ENCODE results near the gene ZFP92. TPM values are rescaled to one million over a fixed set of nuclear protein-coding genes. Genes with fewer than 3 reads are reported as not detected.

Gene ZFP92
- total RNA-seq, 3 donors from 2014 or later, result 0.17 to 1.6 (median 0.22) TPM

- no peak overlapping the region for H3K4me3 ChIP-seq
- intact Hi-C loops (cut with DNase I, micrococcal nuclease), result no loop called here
- no peak for TF ChIP-seq CTCF (IDR thresholded peaks at IDR 0.05)
- DNase-seq (no peak), ATAC-seq (no peak)
- H3K9me3 ChIP-seq, result no peaks in the 10 kb centered on the region
- H3K4me1 ChIP-seq (ENCODE audit: low read depth), result no peaks in the 10 kb centered on the region
- H3K36me3 ChIP-seq (ENCODE audit: low read depth), result no peaks in the 10 kb centered on the region
Observed at GRCh38 chrX:153446636-153446936, 35.3 kb downstream of the ZFP92 start.

DNA sequence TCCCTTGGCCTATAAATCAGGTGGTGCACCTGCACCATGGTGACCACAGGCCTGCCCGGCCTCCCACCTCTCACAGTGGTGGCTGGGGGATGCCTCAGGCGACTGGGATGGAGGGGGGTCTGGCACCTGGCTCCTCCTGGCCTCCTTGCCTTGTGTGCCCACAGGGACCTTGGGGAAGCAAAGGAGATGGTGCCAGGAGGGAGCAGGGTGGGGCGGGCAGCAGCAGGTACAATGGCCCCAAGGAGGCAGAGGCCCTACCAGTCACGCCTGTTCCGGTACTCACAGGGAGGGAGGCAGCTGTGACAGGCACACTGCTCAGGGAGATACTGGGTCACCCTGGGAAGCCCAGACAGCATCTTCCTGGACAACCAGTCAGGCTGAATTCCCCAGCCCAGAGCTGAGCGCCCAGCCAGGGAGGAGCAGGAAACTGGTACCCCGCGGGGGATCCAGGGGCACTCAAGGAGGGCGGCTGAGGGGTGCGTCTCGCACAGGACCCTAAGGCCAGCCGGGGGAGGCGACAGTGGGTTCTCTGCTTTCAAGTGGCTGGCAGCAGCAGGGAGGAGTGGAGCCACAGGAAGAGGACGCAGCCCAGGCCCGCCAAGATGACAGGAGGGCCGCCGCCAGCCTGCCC, 35.8 kb downstream of the ZFP92 start:
- no peaks in the 10 kb centered on the region for H3K9me3 ChIP-seq
- no peaks in the 10 kb centered on the region for H3K36me3 ChIP-seq (ENCODE audit: low read depth)
- no peaks in the 10 kb centered on the region for H3K4me1 ChIP-seq (ENCODE audit: low read depth)
- intact Hi-C loops (cut with DNase I, micrococcal nuclease), result no loop called here
- no peak overlapping the region for H3K4me3 ChIP-seq
- TF ChIP-seq CTCF (IDR thresholded peaks at IDR 0.05), result no peak
- DNase-seq (no peak), ATAC-seq (no peak)

DNA sequence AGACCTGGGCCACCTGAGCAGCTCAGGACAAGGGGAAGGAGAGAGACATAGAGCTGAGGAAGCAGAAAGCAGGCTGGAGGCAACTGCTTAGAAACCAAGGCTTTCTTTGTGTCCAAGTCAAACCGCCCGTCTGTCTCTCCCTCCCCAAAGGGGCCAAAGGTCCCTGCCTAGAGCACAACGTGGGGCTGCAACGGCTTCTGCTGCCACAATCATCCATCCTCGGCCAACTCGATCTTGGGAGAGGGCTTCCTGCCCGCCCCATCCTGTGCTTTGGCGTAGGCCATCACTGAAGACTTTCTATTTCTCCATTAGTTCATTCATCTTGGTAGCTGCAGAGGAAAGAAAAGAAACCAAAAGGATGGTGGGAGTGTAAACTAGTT, 36.3 kb downstream of the ZFP92 start:
- intact Hi-C loops (cut with DNase I, micrococcal nuclease), result no loop called here
- no peak for TF ChIP-seq CTCF (IDR thresholded peaks at IDR 0.05)
- no peak for ATAC-seq
- Histone ChIP-seq H3K9me3 (no peaks in the 10 kb centered on the region), H3K36me3 (ENCODE audit: low read depth) (no peaks in the 10 kb centered on the region), H3K4me1 (ENCODE audit: low read depth) (no peaks in the 10 kb centered on the region), H3K4me3 (no peak overlapping the region)
- DNase-seq, result no peak

- intact Hi-C loops (cut with DNase I, micrococcal nuclease), result no loop called here
- Histone ChIP-seq H3K9me3 (no peaks in the 10 kb centered on the region), H3K4me1 (ENCODE audit: low read depth) (no peaks in the 10 kb centered on the region), H3K36me3 (ENCODE audit: low read depth) (no peaks in the 10 kb centered on the region), H3K4me3 (no peak overlapping the region)
- no peak for TF ChIP-seq CTCF (IDR thresholded peaks at IDR 0.05)
- no peak for DNase-seq
- no peak for ATAC-seq
Observed at GRCh38 chrX:153448556-153449367, 37.5 kb downstream of the ZFP92 start.

DNA sequence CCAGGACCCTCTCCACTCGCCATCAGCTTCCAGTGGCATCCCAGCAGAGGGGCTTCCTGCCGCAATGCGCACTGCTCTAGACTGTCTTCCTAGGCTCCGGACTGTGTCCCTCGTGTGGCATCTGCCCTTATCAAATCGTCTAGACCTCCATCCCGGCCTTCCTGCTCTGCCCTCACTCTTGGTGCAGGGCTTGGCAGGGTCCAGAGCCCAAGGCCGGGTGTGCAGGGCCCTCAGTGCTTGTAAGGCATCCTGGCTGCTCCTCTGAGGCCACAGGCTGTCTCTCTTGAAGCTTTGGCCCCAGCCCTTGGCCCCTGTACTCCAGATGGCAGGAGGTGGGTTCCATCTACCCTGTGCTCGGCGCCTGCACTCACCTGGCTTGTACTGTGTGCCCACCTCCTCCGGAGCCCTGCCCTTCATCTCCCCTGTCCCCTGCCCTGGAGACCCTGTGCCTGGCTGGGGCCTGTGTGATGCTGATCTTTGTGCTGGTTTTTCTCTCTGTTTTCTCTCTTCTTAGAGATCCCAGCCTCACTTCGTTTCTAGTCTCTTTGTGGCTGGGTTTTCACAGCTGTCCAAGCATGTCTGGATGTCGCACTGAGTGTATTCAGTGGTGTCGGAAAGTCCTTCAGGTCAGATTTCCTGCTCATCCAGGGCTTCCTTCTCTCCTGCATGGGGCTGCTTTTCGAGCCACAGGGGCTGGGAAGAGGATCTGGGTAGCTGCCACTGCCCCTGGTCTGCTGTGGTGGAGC, 38.3 kb downstream of the ZFP92 start:
- intact Hi-C loops (cut with DNase I, micrococcal nuclease), result no loop called here
- DNase-seq, result no peak

More for the DNA sequence above, 38.3 kb downstream of the ZFP92 start:
- H3K36me3 ChIP-seq (ENCODE audit: low read depth), result no peaks in the 10 kb centered on the region
- no peak for ATAC-seq
- no peaks in the 10 kb centered on the region for H3K9me3 ChIP-seq
- no peaks in the 10 kb centered on the region for H3K4me1 ChIP-seq (ENCODE audit: low read depth)
- no peak overlapping the region for H3K4me3 ChIP-seq
- TF ChIP-seq CTCF (IDR thresholded peaks at IDR 0.05), result no peak

Measured in mucosa of descending colon (tissue), 3 donors.